Thymus (tissue), 11 donors: Measurements from ENCODE around the gene NDRG3. TPM values are rescaled to one million over a fixed set of nuclear protein-coding genes. Genes with fewer than 3 reads are reported as not detected.
A peak's percentile ranks its signal among the peaks of the same experiment; 100 is the strongest.

ENCODE experiments used
- DNase-seq, 9 donors: peaks; one replicate each; pipeline ENCODE4 v3.0.0-alpha.2; 2013; ENCODE audit warnings: low spot score in 9 of 9, low read depth in 6 of 9, missing footprints in 1 of 9
- H3K27ac ChIP-seq, 2 donors: one replicate each; pipeline ENCODE4 v1.5.1; 2013; ENCODE audit warnings: control low read depth in 1 of 2, low read depth in 1 of 2, low read length in 1 of 2, mild to moderate bottlenecking in 1 of 2, moderate library complexity in 1 of 2
- H3K27me3 ChIP-seq, 2 donors: one replicate each; pipeline ENCODE4 v1.5.1; 2013; ENCODE audit warnings: low read length in 1 of 2; ENCODE audit not compliant: control insufficient read depth in 2 of 2, insufficient read depth in 1 of 2
- H3K36me3 ChIP-seq, 2 donors: one replicate each; pipeline ENCODE4 v1.5.1; 2013; ENCODE audit warnings: low read length in 1 of 2, mild to moderate bottlenecking in 1 of 2, moderate library complexity in 1 of 2; ENCODE audit not compliant: control insufficient read depth in 2 of 2, insufficient read depth in 2 of 2
- H3K4me1 ChIP-seq, 2 donors: one replicate each; pipeline ENCODE4 v1.5.1; 2013; ENCODE audit warnings: low read length in 2 of 2; ENCODE audit not compliant: control insufficient read depth in 2 of 2, insufficient read depth in 2 of 2
- H3K4me3 ChIP-seq, 2 donors: one replicate each; pipeline ENCODE4 v1.5.1; 2013; ENCODE audit warnings: low read length in 2 of 2, control low read depth in 1 of 2, mild to moderate bottlenecking in 1 of 2
- H3K9me3 ChIP-seq, 2 donors: one replicate each; pipeline ENCODE4 v1.5.1; 2013; ENCODE audit warnings: low read length in 1 of 2, mild to moderate bottlenecking in 1 of 2; ENCODE audit not compliant: control insufficient read depth in 2 of 2, insufficient read depth in 1 of 2
- WGBS: extraction: QIAGEN DNeasy Blood & Tissue Kit; methylation state at CpG from one replicate; pipeline ENCODE4 v1.1.7; 2013; 5-methylcytosine and 5-hydroxymethylcytosine counted together
- polyA plus RNA-seq: library from polyadenylated mRNA; stranded (reverse); fragments of 200-250 nt; gene quantifications from one replicate; pipeline ENCODE4 v1.2.3, GENCODE V29; 2013
- total RNA-seq: library from RNA; stranded (reverse); fragments of 120-200 nt; gene quantifications from one replicate; pipeline ENCODE4 v1.2.4, GENCODE V29; 2013
- donor health status: healthy.

The NDRG3 gene
- total and polyA plus RNA-seq, 2 donors: 15.3 to 18.9 TPM

- H3K27ac ChIP-seq: no peak overlapping the region
- H3K27me3 ChIP-seq: no peaks in the 10 kb centered on the region
- no peak overlapping the region for H3K4me3 ChIP-seq
- H3K9me3 ChIP-seq: no peaks in the 10 kb centered on the region
- no peaks in the 10 kb centered on the region for H3K4me1 ChIP-seq
- DNase-seq: no peak
- WGBS: 97% methylated on average over 9 of the region's 9 CpGs
- H3K36me3 ChIP-seq: peaks cover 9 to 12% of the 10 kb centered on the region in 2 donors
Measured at GRCh38 chr20:36784900-36785299, 39.0 kb upstream of the NDRG3 start.

GRCh38 chr20:36784116-36784515 lies 38.2 kb upstream of the NDRG3 start:
- Histone ChIP-seq H3K9me3 (no peaks in the 10 kb centered on the region), H3K27ac (no peak overlapping the region), H3K4me3 (no peak overlapping the region), H3K27me3 (no peaks in the 10 kb centered on the region), H3K4me1 (no peaks in the 10 kb centered on the region), H3K36me3 (peaks cover 9 to 12% of the 10 kb centered on the region in 2 donors)
- WGBS: over 99% methylated on average over 7 of the region's 7 CpGs
- DNase-seq: no peak

DNA sequence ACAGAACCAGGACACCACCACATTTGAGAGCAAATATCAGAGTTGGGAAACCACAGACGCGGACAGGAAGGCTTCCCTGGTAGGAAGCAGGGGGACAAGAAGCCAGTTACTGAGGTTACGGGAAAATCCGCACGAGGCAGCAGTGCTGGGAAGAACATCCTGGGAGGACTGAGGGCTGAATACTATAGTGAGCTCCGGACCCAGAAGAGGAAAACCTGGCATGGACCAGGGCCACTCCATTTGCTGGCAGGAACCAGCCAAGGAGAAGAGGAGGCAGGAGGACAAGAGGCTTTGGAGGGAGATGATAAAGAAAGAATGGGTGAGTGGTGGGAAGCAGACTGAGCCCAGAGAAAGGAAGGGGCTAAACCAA lies 33.8 kb upstream of the NDRG3 start:
- H3K36me3 ChIP-seq: peaks cover 0 to 7% of the 10 kb centered on the region in 2 donors
- DNase-seq: no peak
- 95% methylated on average over 6 of the region's 6 CpGs for WGBS
- H3K27ac ChIP-seq: no peak overlapping the region
- H3K4me1 ChIP-seq: peaks cover 0 to 11% of the 10 kb centered on the region in 2 donors
- H3K9me3 ChIP-seq: no peaks in the 10 kb centered on the region
- H3K4me3 ChIP-seq: no peak overlapping the region
- H3K27me3 ChIP-seq: no peaks in the 10 kb centered on the region

GRCh38 chr20:36778831-36779655 lies 33.2 kb upstream of the NDRG3 start:
- Histone ChIP-seq H3K36me3 (peaks cover 0 to 1% of the 10 kb centered on the region in 2 donors), H3K4me1 (peaks cover 0 to 17% of the 10 kb centered on the region in 2 donors), H3K4me3 (no peak overlapping the region), H3K27ac (no peak overlapping the region), H3K27me3 (no peaks in the 10 kb centered on the region), H3K9me3 (no peaks in the 10 kb centered on the region)
- no peak for DNase-seq
- 91% methylated on average over 3 of the region's 3 CpGs for WGBS

DNA sequence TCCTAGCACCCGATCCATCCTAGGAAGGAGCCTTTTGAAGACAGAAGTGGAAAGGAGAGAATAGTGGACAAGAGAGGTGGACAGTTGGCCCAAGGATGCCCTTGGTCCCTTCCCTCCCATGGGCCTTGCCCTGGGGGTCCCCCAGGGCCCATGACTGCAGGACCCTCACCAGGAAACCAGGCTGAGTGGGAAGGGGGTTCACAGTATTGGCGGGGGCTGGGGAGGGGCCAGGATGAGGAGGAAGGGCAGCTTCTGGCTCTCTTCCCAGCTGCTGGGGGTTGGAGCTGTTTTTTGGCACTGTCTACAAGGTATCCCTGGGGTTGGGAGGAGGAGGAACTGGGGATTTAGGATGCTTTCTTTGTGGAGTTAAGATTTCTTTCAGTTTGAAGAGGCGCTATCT lies 31.7 kb upstream of the NDRG3 start:
- Histone ChIP-seq H3K4me3 (no peak overlapping the region), H3K4me1 (peaks cover 5 to 24% of the 10 kb centered on the region in 2 donors), H3K9me3 (no peaks in the 10 kb centered on the region), H3K36me3 (no peaks in the 10 kb centered on the region), H3K27me3 (no peaks in the 10 kb centered on the region), H3K27ac (peak overlapping the region in 1 of 2 donors; percentile 26)
- WGBS: 97% methylated on average over 3 of the region's 3 CpGs
- DNase-seq: no peak

DNA sequence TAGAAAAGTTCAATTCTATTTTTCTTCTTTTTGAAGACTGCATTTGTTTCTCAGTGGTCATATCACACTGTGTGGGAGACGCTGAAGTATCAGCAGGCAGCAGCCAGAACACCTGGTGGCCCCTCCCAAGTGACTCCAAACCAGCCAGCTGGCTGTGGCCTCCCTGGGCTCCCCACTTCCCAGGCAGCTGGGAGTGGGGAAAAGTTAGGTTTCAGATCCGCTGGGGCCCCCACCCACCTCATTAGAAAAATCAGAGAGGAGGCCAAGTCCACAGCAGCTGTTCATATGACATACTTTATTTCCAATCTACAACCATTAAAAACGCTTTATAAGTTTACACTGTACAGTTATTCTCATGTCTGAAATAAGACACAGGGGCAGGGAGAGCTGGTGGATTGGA lies 31.3 kb upstream of the NDRG3 start:
- Histone ChIP-seq H3K9me3 (no peaks in the 10 kb centered on the region), H3K27ac (no peak overlapping the region), H3K27me3 (no peaks in the 10 kb centered on the region), H3K36me3 (no peaks in the 10 kb centered on the region), H3K4me3 (no peak overlapping the region), H3K4me1 (peaks cover 8 to 28% of the 10 kb centered on the region in 2 donors)
- DNase-seq: no peak
- 53% methylated on average over 3 of the region's 3 CpGs for WGBS

- Histone ChIP-seq H3K27ac (no peak overlapping the region), H3K4me1 (peaks cover 8 to 28% of the 10 kb centered on the region in 2 donors), H3K9me3 (no peaks in the 10 kb centered on the region), H3K27me3 (no peaks in the 10 kb centered on the region), H3K36me3 (peaks cover under 1 to 2% of the 10 kb centered on the region in 2 donors), H3K4me3 (no peak overlapping the region)
- no peak for DNase-seq
- WGBS: 91% methylated on average over 3 of the region's 3 CpGs
Measured at GRCh38 chr20:36775826-36776225, 29.9 kb upstream of the NDRG3 start.

GRCh38 chr20:36775196-36775595 lies 29.3 kb upstream of the NDRG3 start:
- H3K36me3 ChIP-seq: peaks cover 5 to 7% of the 10 kb centered on the region in 2 donors
- H3K27me3 ChIP-seq: no peaks in the 10 kb centered on the region
- H3K9me3 ChIP-seq: no peaks in the 10 kb centered on the region
- WGBS: 95% methylated on average over 2 of the region's 2 CpGs
- peaks cover 8 to 28% of the 10 kb centered on the region in 2 donors for H3K4me1 ChIP-seq
- no peak overlapping the region for H3K27ac ChIP-seq
- no peak for DNase-seq
- H3K4me3 ChIP-seq: no peak overlapping the region

DNA sequence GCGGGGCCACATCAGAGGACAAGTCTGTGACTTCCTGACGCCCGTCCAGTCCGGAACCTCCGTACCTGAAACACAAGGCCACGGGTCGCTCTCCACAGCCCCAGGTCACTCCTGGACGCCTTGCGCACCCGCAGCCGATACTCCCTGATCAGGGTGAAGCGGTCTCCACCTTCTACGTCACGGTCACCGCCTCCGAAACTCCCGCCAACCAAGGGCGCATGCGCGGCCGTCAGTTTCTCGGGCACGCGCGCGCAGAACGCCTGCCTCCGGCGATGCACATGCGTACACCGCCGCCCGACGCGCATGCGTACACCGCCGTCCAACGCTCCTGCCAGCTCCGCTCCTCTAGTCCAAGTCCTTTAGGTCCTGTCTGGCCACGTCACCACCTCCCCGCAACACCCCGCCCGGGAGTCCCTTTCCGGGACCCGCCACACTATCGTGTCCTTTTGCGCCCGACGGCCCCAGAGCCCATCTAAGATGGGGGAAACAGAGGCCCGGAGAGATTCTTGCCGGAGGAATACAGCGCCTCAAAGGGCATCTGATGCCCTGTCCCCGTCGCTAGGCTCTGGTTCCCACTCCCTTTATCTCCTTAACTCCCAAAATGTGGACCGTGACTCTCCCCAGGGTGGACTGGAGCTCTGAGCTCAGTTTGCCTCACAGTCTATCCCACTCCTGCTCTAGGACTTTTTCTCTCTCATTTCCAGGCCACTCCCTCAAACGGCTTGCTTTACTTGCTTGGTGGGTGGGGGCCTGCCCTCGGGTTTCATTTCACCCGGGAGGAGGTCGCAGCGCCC lies 27.9 kb upstream of the NDRG3 start, which contains the start of gene DSN1:
Gene DSN1, minus strand, starts transcription at position 167 of the 794 bp plus-strand sequence. CDS start 2,305 bp downstream, outside the sequence.
- Histone ChIP-seq H3K36me3 (peaks cover 5 to 8% of the 10 kb centered on the region in 2 donors), H3K4me3 (peak within 1 kb of the TSS; percentile 74 to 76), H3K9me3 (no peaks in the 10 kb centered on the region), H3K27ac (peak within 1 kb of the TSS; percentile 79 to 89), H3K27me3 (no peaks in the 10 kb centered on the region), H3K4me1 (peaks cover 8 to 28% of the 10 kb centered on the region in 2 donors)
- DNase-seq: peak; percentile 90 to 99 (median 94)
- under 1% methylated on average over 61 of the region's 61 CpGs for WGBS
